ENCODE measurements around the gene CACNG6. TPM values are rescaled to one million over a fixed set of nuclear protein-coding genes. Genes with fewer than 3 reads are reported as not detected.

CACNG6 gene
- polyA plus RNA-seq, 1 of the 3 experiments (the other 2 are of a cell fraction): 1.2 TPM

DNA sequence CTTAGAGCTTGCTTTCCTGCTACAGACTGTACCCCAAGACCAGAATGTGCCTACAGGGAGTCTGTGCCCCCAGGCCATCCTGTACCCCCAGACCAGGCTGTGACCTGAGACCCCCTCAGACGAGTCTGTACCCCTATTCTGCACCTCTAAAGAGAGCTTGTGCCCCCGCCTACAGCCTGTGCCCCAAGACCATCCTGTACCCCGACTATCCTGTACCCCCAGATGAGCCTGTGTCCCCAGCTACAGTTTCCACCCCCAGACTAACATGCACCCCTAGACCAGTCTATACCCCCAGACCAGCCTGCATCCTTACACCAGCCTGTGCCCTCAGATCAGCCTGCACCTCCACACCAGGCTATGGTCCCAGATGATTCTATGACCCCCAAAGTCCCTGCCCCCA, 2.0 kb downstream of the CACNG6 start:
- Histone ChIP-seq H3K9ac (no peak overlapping the region), H3K4me1 (ENCODE audit: control insufficient read depth in 1 of 2, insufficient read depth in 2 of 2, low read depth in 1 of 2, low read length in 1 of 2) (peaks cover 14 to 16% of the 10 kb centered on the region in 2 experiments; a peak in 3 of 4 replicates), H3K27ac (ENCODE audit: low read depth in 2 of 2, low read length in 1 of 2) (no peak overlapping the region), H3K4me2 (no peak overlapping the region), H3F3A (replicated peaks; ENCODE audit: insufficient read depth) (peaks cover 13% of the 10 kb centered on the region), H4K20me1 (ENCODE audit: insufficient read depth) (no peaks in the 10 kb centered on the region), H2AFZ (ENCODE audit: low read depth) (no peak overlapping the region), H3K4me3 (ENCODE audit: low read depth in 2 of 2, low read length in 1 of 2) (no peak overlapping the region), H3K36me3 (replicated peaks in 1 of 2; ENCODE audit: control insufficient read depth in 1 of 2, insufficient read depth in 2 of 2, low read length in 1 of 2) (no peaks in the 10 kb centered on the region), H3K27me3 (ENCODE audit: insufficient read depth) (peaks cover 5% of the 10 kb centered on the region; the same call in 1 of the 2 replicates), H3K9me2 (no peaks in the 10 kb centered on the region), H3K9me3 (no peaks in the 10 kb centered on the region), H3K79me2 (ENCODE audit: insufficient read depth) (no peaks in the 10 kb centered on the region)
- WGBS (ENCODE audit: low lambda C conversion rate): 29% methylated on average over 2 of the region's 3 CpGs
- CTCF ChIA-PET: interaction anchor here (1.0 to 2.8 kb wide), 3 partner anchors 12 to 142 kb away, joined by 3 to 23 read pairs (median 4); no protein-coding TSS in a partner anchor
- DNase-seq: no peak
- POLR2A ChIA-PET: no interaction called here
- TF ChIP-seq SIN3A (IDR thresholded peaks at IDR 0.05; ENCODE audit: borderline replicate concordance, low read depth, low read length) (no peak), RAD21 (IDR thresholded peaks at IDR 0.05; ENCODE audit: low read length) (no peak), TCF12 (IDR thresholded peaks at IDR 0.05) (no peak), SMC3 (IDR thresholded peaks at IDR 0.05; ENCODE audit: low read depth, low read length) (no peak), EP300 (IDR thresholded peaks at IDR 0.05; ENCODE audit: borderline replicate concordance in 1 of 2, low read depth in 1 of 2, low read length in 1 of 2) (no peak), GATA2 (CRISPR knock-in tag; IDR thresholded peaks at IDR 0.05) (no peak), POLR2AphosphoS5 (IDR thresholded peaks at IDR 0.05; ENCODE audit: low read depth, low read length) (no peak), TAF1 (IDR thresholded peaks at IDR 0.05; ENCODE audit: borderline replicate concordance, low read depth, low read length) (no peak), YY1 (IDR thresholded peaks at IDR 0.05; ENCODE audit: low read depth) (no peak), RFX5 (IDR thresholded peaks at IDR 0.05; ENCODE audit: low read length) (no peak), RCOR1 (IDR thresholded peaks at IDR 0.05; ENCODE audit: low read length) (no peak), FOSL2 (IDR thresholded peaks at IDR 0.05; ENCODE audit: borderline replicate concordance, low read depth) (no peak), NRF1 (IDR thresholded peaks at IDR 0.05; ENCODE audit: low read depth, low read length) (no peak)
- TF ChIP-seq, protein P1, sequence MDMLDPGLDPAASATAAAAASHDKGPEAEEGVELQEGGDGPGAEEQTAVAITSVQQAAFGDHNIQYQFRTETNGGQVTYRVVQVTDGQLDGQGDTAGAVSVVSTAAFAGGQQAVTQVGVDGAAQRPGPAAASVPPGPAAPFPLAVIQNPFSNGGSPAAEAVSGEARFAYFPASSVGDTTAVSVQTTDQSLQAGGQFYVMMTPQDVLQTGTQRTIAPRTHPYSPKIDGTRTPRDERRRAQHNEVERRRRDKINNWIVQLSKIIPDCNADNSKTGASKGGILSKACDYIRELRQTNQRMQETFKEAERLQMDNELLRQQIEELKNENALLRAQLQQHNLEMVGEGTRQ (IDR thresholded peaks at IDR 0.05; ENCODE audit: borderline replicate concordance, low read depth, low read length): no peak
- TF ChIP-seq, protein P2, sequence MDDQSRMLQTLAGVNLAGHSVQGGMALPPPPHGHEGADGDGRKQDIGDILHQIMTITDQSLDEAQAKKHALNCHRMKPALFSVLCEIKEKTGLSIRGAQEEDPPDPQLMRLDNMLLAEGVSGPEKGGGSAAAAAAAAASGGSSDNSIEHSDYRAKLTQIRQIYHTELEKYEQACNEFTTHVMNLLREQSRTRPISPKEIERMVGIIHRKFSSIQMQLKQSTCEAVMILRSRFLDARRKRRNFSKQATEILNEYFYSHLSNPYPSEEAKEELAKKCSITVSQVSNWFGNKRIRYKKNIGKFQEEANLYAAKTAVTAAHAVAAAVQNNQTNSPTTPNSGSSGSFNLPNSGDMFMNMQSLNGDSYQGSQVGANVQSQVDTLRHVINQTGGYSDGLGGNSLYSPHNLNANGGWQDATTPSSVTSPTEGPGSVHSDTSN (IDR thresholded peaks at IDR 0.05): no peak

DNA sequence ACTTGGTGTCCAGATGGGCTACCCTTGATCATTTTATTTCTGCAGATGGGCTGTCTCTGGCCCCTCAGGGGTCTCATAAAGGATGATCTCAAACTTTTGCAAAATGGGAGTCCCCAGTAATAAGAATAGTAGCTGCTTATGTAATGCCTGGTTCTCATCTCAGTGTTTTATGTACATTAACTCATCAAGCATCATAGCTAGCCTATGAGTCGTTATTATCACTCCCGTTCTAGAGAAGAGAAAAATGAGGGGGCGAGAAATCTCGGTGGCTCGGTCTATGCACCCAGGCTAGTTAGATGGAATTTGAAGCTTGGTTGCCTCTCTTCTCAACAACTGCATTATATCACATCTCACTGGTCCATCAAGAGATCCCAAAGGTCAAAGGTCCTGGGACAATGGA, 3.4 kb downstream of the CACNG6 start:
- peaks cover 5% of the 10 kb centered on the region for H3F3A ChIP-seq (replicated peaks; ENCODE audit: insufficient read depth)
- H3K27ac ChIP-seq (ENCODE audit: low read depth in 2 of 2, low read length in 1 of 2): no peak overlapping the region
- no peak for DNase-seq
- H3K9ac ChIP-seq: no peak overlapping the region
- H3K4me3 ChIP-seq (ENCODE audit: low read depth in 2 of 2, low read length in 1 of 2): no peak overlapping the region
- H3K4me2 ChIP-seq: no peak overlapping the region
- H2AFZ ChIP-seq (ENCODE audit: low read depth): no peak overlapping the region
- H3K79me2 ChIP-seq (ENCODE audit: insufficient read depth): no peaks in the 10 kb centered on the region
- 35% methylated on average over 5 of the region's 5 CpGs for WGBS (ENCODE audit: low lambda C conversion rate)
- ChIA-PET CTCF (interaction anchor here (0.8 to 2.8 kb wide), 3 partner anchors 23 to 35 kb away, joined by 3 to 23 read pairs (median 4); no protein-coding TSS in a partner anchor), POLR2A (interaction anchor here (0.6 kb wide), 1 partner anchor 1165 kb away, joined by 4 read pairs; no protein-coding TSS in a partner anchor)
- no peaks in the 10 kb centered on the region for H3K9me2 ChIP-seq
- no peaks in the 10 kb centered on the region for H4K20me1 ChIP-seq (ENCODE audit: insufficient read depth)
- no peaks in the 10 kb centered on the region for H3K9me3 ChIP-seq
- H3K4me1 ChIP-seq (ENCODE audit: control insufficient read depth in 1 of 2, insufficient read depth in 2 of 2, low read depth in 1 of 2, low read length in 1 of 2): peaks cover 10 to 14% of the 10 kb centered on the region in 2 experiments; a peak in 3 of 4 replicates
- peaks cover 5% of the 10 kb centered on the region; the same call in 1 of the 2 replicates for H3K27me3 ChIP-seq (ENCODE audit: insufficient read depth)
- H3K36me3 ChIP-seq (replicated peaks in 1 of 2; ENCODE audit: control insufficient read depth in 1 of 2, insufficient read depth in 2 of 2, low read length in 1 of 2): no peaks in the 10 kb centered on the region
- no peak for TF ChIP-seq TEAD4 (IDR thresholded peaks at IDR 0.05; ENCODE audit: borderline replicate concordance, insufficient read depth)
- TF ChIP-seq MXI1 (IDR thresholded peaks at IDR 0.05; ENCODE audit: low read depth, low read length): no peak
- no peak for TF ChIP-seq RCOR1 (IDR thresholded peaks at IDR 0.05; ENCODE audit: low read length)
- TF ChIP-seq, protein P3, sequence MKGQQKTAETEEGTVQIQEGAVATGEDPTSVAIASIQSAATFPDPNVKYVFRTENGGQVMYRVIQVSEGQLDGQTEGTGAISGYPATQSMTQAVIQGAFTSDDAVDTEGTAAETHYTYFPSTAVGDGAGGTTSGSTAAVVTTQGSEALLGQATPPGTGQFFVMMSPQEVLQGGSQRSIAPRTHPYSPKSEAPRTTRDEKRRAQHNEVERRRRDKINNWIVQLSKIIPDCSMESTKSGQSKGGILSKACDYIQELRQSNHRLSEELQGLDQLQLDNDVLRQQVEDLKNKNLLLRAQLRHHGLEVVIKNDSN (IDR thresholded peaks at IDR 0.05; ENCODE audit: borderline replicate concordance, low read depth): no peak
- no peak for TF ChIP-seq GATA2 (CRISPR knock-in tag; IDR thresholded peaks at IDR 0.05)
- no peak for TF ChIP-seq TCF12 (IDR thresholded peaks at IDR 0.05)
- no peak for TF ChIP-seq FOXJ3 (CRISPR knock-in tag; IDR thresholded peaks at IDR 0.05)
- TF ChIP-seq TAF1 (IDR thresholded peaks at IDR 0.05; ENCODE audit: borderline replicate concordance, low read depth, low read length): no peak
- no peak for TF ChIP-seq FOXM1 (IDR thresholded peaks at IDR 0.05; ENCODE audit: low read depth)
- TF ChIP-seq RAD21 (IDR thresholded peaks at IDR 0.05; ENCODE audit: low read length): no peak
- no peak for TF ChIP-seq RXRA (IDR thresholded peaks at IDR 0.05; ENCODE audit: borderline replicate concordance, low read depth)
- no peak for TF ChIP-seq FOSL2 (IDR thresholded peaks at IDR 0.05; ENCODE audit: borderline replicate concordance, low read depth)
- no peak for TF ChIP-seq SIN3A (IDR thresholded peaks at IDR 0.05; ENCODE audit: borderline replicate concordance, low read depth, low read length)
- TF ChIP-seq NRF1 (IDR thresholded peaks at IDR 0.05; ENCODE audit: low read depth, low read length): no peak

Data from SK-N-SH (cell line).